ENCODE measurements around the gene TMEM238.

The TMEM238 gene

DNA sequence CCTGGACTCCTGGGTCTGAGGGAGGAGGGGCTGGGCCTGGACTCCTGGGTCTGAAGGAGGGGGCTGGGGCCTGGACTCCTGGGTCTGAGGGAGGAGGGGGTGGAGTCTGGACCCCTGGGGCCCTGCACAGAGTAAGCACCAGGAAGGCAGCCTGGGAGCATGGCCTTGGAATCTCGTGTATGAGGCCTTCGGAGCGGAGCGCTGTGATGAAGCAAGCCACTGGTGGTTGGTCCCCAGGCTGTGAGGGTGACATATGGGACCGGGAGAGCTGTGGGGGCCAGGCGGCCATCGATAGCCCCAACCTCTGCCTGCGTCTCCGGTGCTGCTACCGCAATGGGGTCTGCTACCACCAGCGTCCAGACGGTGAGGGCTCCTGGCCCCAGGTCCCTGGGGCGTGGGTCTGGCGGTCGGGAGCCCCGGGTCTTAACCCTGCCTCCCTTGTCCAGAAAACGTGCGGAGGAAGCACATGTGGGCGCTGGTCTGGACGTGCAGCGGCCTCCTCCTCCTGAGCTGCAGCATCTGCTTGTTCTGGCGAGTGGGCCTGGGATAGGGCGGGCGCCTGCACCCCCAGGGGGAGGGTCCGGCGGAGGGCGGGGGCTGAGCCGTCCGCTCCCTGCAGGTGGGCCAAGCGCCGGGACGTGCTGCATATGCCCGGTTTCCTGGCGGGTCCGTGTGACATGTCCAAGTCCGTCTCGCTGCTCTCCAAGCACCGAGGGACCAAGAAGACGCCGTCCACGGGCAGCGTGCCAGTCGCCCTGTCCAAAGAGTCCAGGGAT lies 6.5 kb downstream of the TMEM238 start:
- no peak for DNase-seq (ENCODE audit: low read depth)

DNA sequence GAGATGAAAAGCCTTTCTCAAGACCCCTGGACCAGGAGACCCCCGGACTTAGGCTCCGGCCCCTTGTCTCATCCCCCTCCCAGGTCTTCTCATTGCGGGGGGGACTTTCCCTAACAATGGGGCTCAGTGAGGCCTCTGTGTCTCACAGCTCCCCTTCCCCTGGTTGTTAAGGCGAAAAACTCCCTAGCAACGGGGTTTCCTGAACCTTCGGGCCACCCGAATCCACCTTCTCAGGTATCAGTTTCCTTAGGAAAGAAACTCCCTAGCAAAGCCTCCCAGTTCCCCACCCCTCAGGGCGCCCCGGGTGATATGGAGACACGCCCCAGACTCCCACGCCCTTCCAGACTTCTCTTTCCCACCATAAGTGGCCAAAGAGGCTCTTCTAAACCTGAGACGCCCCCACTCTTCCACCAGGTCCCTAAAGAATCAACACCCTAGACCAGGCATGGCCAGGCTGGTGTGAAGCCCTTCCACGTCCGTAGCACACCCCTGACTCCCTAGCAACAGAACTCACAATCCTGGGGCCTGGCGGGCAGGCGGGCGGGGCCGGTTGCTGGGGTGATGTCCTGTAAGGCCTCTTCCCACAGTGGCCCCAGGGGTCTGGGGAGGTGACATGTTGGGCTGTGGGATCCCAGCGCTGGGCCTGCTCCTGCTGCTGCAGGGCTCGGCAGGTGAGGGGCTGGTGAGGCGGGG lies 7.7 kb downstream of the TMEM238 start, which contains the start of gene TMEM190:
Gene TMEM190, plus strand, starts transcription at position 586 of the 693 bp plus-strand sequence. Its CDS starts 28 bp downstream, at position 614.
- DNase-seq (ENCODE audit: low read depth) = no peak

DNA sequence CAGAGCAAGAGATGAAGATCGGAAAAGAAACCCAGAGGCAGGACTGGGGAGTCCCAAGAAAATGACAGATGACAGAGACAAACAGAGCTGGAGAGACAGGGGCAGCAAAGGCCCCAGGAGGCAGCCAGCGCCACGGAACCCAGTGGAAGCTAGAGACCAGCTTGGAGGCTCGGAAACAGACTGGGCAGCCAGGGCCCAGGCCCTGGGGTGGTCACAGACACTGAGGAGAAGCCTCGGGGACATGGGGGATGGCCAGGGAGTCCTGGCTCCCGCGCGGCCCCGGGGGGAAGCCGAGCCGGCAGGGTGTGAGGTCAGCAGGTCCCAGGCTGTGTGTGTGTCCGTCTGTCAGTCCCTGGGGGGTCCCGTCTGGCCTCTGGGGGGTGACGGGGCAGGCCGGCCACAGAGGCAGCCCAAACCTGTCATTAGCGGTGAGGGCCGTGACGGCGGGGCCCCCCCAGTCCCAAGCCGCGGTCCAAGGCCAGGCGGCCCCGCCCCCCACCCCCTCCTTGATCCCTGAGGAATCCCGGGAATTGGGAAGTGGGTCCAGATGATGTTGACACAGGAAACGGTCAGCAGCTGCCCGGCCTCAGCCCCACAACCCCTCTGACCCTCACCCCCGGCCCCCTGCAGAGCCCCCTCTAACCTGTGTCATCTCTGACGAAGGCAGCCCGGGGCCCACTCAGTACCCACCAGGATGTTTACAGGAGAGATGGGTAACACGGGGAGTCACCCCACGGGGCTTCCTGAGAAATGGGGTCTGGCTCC lies 9.9 kb downstream of the TMEM238 start:
- no peak for DNase-seq (ENCODE audit: low read depth)

DNA sequence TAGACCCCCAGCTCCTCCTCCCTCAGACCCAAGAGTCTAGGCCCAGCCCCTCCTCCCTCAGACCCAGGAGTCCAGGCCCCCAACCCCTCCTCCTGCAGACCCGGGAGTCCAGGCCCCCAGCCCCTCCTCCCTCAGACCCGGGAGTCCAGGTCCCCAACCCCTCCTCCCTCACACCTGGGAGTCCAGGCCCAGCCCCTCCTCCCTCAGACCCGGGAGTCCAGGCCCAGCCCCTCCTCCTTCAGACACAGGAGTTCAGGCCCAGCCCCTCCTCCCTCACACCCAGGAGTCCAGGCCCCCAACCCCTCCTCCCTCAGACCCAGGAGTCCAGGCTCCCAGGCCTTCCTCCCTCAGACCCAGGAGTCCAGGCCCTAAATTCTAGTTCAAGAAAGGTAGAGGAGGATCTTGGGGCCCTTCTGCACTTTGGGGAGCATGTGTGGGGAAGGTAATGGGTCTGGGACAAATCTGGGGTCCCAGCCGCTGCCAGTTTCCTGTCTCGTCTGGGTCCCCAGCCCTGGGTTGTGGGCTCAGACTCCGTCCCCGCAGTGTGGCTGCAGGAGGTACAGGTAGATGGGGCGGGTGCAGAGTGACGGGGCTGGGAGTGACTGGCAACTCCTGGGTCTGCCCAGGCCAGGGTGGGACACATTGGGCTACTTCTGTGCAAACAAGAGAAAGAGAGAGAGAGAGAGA lies 10.6 kb downstream of the TMEM238 start:
- DNase-seq (ENCODE audit: low read depth) = no peak

DNA sequence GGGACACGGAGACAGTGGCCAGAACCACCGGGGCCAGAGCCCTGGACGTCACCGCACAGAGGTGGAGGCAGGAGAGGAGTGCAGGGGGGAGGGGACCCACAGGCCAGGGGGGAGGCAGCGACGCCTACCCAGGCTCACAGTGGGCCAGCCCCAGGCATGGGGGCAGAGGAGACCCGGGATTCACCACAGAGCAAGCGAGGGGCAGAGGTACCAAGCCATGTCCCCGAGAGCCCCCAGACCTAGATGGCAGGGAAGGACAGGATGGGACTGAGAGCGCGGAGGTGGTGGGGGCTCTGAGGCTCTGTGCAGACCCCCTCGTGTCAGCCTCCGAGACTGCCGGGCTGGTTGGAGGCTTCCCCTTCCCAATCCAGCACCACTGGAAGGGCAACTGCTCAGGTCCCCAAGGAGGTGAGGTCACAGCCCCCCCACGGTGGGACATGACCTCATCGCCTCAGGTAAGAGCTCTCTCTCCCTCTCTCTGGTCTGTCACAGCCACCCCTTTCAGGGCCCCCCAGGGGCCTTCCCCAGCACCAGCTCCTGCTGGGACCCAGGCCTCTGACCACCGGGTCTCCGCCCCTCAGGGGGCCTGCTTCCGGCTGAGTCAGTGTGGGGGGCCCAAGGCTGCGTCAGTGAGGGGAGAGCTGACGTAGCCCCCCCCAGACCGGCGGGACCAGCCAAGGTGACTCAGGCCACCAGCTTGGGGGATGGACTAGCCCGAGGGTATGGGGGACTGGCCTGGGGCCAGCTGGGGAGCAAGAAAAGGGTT lies 11.6 kb downstream of the TMEM238 start:
- no peak for DNase-seq (ENCODE audit: low read depth)

DNA sequence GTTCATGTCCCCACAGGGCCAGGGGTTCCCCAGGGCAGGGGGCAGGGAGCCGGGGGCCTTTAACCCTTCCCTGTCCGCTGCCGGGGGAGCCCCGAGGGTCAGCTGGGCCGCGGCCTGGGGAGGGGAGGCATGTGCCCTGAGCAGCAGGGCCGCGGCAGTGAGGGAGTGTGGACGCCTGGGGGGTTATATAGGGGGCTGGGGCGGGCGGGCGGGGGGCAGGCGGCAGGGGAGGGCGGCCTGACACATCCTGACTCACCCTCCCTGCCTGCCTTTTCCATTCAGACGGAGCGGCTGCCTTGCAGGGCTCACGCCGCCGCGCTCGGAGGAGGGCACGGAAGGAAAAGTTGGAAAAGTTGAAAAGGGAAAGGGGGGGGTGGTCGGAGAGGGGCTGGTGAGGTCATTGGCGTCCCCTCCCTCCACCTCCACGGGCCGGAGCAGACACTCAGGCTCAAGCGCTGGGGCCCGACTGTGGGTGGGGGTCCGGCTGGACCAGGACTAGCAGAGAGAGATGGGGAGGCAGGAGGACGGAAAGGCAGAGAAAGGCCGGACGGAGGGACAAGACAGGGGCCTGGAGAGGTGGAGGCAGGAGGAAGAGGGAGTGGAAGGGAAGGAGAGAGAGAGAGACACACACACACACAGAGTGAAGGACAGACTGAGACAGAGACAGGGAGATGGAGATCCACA lies 13.6 kb downstream of the TMEM238 start, which contains the start of gene IL11:
Gene IL11, minus strand, starts transcription at position 159 of the 684 bp plus-strand sequence. Its CDS starts 153 bp downstream, at position 6.
- DNase-seq (ENCODE audit: low read depth) = no peak

DNA sequence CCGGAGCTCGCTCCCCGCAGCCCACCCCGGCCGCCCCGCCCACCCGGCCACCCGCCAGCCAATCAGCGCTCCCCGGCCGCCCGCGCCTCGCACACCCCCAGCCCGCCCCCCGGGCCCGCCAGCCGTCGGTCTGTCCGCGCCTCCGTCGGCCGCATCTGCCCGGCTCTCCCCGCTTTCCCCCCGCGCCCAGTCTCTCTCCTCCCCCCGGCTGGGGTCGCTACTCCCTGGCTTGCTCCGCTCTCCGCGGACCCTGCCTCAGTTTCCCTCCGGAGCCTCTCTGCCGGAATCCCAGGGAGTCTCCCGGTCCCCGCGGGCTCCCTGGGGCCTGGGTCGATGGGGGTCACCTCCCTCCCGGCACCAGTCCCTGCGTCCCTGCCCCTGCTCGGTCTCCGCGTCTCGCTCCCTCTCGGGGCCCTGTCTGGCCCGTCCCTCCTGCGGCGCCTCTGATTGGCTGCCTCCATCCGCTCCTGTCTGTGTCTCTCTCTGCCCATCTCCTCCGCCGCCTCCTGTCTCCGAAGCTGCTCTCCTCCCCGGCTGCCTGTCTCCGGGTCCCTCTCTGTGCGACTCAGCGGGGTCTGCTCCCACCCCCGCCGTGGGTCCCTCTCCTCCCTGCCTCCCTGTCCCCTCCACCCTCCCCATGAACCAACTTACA lies 14.3 kb downstream of the TMEM238 start:
- no peak for DNase-seq (ENCODE audit: low read depth)

DNA sequence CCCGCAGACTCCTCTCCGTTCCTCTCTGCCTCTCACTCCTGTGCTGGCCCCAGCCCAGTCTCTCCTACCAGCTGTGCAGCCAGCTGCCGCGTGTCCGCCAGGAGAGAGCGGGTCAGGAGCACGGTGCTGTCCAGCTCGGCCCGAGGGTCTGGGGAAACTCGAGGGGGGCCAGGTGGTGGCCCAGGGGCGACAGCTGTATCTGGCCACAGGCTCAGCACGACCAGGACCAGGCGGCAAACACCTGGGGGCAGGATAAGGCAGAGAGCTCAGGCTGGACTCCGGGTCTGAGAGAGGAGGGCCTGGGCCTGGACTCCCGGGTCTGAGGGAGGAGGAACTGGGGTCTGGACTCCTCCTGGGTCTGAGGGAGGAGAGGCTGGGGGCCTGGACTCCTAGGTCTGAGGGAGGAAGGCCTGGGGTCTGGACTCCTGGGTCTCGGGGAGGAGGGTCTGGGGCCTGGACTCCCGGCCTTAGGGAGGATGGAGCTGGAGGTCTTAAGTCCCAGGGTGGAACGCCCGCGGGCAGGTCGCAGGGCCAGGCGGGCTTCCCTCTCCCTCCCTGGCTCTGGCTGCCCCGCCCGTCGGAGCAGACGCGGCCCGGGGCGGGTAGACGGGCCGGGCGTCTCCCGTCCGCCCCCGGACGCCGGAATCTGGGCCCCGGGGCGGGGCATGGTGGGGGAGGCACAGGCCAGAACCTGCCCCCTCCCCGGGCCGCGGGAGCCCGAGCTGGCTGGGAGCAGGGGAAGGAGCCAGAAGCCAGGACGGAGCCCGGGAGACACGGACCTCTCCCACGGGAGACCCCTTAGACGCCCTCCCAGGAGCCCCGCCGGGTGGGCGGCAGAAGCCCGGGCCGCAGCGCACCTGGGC lies 15.2 kb downstream of the TMEM238 start:
- DNase-seq (ENCODE audit: low read depth) = no peak

DNA sequence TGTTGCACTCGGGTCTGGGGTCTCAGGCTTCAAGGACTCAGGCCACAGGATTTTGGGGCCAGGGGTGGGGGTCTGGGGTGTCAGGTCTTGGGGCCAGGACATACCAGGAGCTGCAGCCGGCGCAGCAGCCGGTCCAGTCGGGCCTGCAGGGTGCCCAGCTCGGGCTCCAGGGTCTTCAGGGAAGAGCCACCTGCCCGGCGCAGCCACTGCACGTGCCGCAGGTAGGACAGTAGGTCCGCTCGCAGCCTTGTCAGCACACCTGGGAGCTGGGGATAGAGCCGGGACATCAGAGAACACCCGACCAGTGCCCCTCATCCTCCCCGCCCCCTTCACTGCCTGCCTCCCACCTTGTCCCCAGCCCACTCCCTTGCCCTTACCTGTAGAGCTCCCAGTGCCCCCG lies 16.0 kb downstream of the TMEM238 start:
- DNase-seq (ENCODE audit: low read depth) = no peak

DNA sequence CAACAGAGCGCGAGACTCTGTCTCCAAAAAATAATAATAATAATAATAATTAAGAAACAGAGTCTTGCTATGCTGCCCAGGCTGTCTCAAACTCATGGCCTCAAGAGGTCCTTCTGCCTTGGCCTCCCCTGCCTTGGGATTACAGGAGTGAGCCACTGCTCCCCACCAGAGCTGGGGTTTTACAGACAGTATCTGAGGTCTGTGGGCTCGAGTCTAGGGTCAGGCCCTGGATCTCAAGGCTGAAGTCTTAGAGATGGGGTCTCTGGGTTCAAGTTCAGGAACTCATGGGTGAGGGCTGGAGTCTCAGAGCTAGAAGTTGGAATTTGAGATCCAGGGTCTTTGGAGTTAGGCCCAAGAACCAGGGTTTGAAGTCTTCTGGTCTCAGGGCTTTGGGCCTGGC lies 17.3 kb downstream of the TMEM238 start:
- DNase-seq (ENCODE audit: low read depth) = no peak

DNA sequence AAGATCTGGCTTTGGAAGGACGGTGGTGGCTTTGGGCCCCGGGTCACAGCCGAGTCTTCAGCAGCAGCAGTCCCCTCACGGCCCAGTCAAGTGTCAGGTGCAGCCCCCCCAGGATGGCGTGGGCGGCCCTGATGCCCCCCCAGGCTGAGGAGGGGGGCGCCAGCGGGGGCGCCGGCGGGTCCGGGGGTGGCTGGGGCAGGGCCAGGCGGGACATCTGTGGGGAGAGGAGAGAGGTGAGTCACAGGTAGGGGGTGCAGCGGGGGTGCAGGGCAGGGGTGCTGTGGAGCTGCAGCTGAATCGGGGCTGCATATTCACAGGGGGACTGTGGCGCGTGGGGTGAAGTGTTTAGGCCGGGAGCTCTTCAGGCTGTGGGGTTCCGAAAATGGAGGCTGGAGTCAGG lies 18.1 kb downstream of the TMEM238 start:
- no peak for DNase-seq (ENCODE audit: low read depth)

DNA sequence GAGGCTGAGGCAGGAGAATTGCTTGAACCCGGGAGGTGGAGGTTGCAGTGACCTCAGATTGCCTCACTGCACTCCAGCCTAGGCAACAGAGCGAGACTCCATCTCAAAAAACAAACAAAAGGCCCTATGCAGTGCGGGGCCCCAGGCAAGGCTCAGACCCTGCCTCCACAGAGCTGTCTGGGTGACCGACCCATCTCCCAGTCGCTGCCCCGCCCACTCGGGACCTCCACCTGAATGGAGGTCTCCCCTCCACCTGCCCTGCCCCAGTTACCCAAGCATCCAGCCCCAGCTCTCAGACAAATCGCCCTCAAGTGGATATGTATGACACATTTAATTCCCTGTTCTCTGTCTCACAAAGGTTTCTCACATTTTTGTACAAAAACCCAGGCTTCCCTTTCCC lies 18.8 kb downstream of the TMEM238 start:
- no peak for DNase-seq (ENCODE audit: low read depth)

DNA sequence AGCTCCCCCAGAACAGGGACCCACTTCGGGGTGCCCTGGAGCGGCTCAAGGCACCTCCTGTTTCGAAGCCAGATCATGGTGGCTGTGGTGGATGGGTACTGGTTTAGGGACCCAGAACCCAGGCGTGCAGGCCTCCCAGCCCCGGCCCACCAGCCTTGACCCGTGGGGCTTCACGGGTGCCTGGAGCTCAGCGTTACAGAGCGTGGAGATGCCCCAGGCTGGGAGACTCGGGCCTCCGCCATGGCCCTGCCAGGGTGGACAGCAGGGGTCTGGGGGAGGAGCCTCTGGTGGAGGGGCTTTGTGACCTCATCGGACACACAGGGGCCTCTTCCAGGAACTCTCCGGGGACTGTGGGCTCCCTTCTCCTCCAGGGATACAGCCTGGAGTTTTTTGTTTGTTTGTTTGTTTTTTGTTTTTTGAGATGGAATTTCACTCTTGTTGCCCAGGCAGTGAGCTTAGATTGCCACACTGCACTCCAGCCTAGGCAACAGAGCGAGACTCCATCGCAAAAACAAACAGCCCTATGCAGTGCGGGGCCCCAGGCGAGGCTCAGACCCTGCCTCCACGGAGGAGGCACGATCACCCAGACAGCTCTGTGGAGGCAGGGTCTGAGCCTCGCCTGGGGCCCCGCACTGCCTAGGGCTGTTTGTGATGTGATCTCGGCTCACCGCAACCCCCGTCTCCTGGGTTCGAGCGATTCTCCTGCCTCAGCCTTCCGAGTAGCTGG lies 20.9 kb downstream of the TMEM238 start, which contains the start of gene GARIN5B:
Gene GARIN5B, minus strand, starts transcription at position 271 of the 727 bp plus-strand sequence. Its CDS starts 194 bp downstream, at position 77.
- no peak for DNase-seq (ENCODE audit: low read depth)

DNA sequence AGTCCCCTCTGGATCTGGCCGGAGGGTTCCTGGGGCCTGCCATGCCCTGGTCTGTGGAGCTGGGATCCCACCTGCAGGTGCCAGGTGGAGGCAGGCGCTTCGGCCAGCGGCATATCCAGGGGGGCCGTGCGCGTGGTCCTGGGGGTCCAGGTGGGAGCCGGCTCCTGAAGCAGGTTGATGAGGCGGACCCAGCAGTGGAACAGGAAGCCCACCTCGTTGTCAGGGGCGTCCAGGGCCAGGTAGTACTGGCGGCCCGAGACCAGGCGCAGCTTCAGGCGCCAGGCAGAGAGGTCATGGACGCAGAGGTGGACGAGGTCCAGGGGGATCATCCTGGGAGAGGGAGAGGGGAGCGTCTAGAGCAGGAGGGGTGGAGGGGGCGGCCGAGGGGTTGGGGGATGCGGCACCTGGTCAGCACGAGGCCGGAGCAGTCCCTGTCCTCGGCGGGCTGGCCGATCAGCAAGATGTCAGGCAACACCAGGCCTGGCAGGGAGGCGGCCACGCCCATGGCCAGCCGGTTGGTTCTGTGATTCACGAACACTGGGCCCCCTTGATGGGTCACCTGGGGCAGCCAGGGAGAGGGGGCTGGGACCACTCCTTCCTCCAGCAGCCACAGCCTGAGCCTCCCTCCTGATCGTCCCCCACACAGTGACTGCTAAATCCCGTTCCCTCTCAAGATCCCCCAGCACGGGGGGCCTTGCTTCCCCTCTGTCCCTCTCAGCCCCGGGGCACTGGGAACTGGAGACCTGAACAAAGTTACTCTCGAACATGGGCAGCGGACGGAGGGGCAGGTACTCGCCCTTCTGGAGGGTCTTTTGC lies 21.7 kb downstream of the TMEM238 start:
- DNase-seq (ENCODE audit: low read depth) = no peak

DNA sequence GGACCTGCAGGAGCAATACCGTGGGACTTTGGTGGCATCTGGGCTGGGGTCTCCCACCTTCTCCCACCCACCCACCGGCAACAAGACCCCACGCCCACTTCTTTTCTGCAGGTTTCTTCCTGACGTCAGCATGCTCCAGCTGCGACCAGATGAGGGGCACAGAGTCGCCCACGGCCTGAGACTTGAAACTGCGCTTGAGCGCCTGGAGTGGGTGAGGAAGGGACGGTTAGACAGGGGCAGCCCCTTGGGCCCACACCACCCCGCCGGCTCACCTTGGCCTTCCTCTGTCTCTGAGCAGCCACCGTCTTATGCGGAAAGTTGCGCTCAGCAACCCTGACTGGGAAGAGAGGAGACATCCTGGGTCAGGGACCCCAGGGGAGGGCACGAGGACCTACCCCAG lies 23.2 kb downstream of the TMEM238 start:
- DNase-seq (ENCODE audit: low read depth) = no peak

DNA sequence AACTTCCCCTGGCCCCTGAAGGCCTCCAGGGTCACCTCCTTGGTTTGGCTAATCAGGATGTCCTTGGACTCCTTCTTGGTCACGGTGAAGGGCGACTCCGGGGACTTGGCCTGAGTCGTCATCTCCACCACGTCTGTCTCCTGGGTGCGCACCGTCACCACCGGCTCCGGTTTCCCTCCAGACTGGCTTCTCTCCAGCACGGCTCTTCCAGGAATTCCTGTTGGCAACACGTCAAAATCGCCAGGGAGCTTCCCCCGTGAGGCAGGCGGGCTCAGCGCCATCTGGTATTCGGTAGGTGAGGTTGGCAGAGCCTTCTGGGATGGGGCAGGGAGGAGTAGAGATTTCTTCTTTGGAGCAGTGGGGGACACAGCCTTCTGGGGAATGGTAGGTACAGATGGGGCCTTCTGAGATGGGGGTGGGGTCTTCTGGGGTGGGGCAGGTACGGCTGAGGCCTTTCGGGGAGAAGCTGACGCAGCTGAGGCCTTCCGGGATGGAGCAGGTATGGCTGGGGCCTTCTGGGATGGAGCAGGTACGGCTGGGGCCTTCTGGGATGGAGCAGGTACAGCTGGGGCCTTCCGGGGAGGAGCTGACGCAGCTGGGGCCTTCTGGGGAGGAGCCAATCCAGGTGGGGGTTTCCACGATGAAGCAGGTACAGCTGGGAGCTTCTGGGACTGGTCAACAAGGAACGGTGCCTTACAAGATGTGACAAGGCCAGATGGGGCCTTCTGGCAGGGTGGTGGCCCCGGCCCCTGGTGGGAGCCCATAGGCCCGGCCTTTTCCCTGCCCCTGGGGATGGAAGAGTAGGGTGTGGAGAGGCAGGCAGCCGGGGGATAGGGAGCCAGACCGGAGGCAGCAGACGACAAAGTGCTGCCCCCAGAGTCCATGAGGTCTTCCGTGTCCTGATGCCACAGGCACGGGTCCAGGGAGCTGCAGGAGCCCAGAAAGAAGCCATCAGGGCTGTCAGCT lies 24.9 kb downstream of the TMEM238 start:
- DNase-seq (ENCODE audit: low read depth) = no peak

All from activated gamma-delta T cell treated with anti-CD3 and anti-CD28 coated beads, Interleukin-2, amount 50 U/mL, for 16 hours (primary cell).